Activated CD4-positive, alpha-beta T cell treated with anti-CD3 and anti-CD28 coated beads, Interleukin-2, amount 50 U/mL, for 4 hours (primary cell): Measurements from ENCODE around the gene HYOU1.
"Not testable (repeated sequence)": the region's sequence is repeated elsewhere in the genome, so short reads cannot be mapped to it uniquely, and the experiment has no call there.

Source experiments
- DNase-seq, 2 experiments: peaks; one replicate each; pipeline ENCODE4 v3.0.0-alpha.2; 2020

Gene HYOU1

DNA sequence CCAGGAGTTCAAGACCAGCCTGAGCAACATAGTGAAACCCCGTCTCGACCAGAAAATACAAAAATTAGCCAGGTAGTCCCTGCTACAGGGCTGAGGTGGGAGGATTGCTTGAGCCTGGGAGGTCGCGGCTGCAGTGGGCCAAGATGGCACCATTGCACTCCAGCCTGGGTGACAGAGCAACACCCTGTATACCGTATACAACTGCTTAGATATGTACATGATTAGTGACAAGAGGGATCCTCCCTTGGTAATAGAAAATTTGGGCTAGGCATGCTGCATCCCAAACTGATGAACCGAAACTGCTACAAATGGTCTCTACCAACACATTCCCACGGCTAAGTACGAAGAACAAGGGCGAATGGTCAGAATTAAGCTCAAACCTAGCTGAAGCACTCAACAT, 14.1 kb downstream of the HYOU1 start:
- no peak for DNase-seq

- DNase-seq = no peak
Measured at GRCh38 chr11:119041821-119042514, 15.0 kb downstream of the HYOU1 start.

GRCh38 chr11:119039471-119039870, 17.5 kb downstream of the HYOU1 start:
- DNase-seq = not testable (repeated sequence)

DNA sequence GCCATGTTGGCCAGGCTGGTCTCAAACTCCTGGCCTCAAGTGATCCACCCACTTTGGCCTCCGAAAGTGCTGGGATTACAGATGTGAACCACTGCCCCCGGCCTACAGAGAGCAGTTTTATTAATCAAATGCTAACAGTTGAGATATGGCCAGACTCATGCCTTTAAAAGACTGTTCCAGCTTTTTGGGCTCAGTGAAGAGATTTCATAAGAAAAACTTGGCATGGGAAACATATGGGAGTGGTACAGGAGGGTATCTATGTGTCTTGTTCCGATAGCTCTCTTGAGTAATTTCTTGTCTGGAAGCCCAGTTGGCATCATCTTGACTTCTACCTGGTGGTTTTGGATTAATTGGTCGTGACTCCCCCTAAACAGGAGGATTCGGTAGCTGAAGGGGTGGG, 18.1 kb downstream of the HYOU1 start:
- DNase-seq = no peak

DNA sequence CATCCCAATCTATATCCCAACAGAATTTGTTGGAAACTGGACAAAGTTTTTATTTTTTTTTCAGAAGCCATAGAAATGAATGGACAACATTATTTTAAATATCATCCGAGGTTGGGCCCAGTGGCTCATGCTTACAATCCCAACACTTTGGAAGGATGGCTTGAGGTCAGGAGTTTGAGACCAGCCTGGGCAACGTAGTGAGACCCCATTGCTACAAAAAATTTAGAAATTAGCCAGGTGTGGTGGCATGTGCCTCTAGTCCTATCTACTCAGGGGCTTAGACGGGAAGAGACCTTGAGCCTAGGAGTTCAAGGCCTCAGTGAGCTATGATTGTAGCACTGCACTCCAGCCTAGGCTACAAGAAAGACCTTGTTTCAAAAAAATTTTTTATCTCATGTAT, 22.2 kb downstream of the HYOU1 start:
- DNase-seq = no peak

- not testable (repeated sequence) for DNase-seq
Measured at GRCh38 chr11:119033421-119033820, 23.6 kb downstream of the HYOU1 start.

GRCh38 chr11:119031912-119032280, 25.1 kb downstream of the HYOU1 start:
- no peak for DNase-seq

DNA sequence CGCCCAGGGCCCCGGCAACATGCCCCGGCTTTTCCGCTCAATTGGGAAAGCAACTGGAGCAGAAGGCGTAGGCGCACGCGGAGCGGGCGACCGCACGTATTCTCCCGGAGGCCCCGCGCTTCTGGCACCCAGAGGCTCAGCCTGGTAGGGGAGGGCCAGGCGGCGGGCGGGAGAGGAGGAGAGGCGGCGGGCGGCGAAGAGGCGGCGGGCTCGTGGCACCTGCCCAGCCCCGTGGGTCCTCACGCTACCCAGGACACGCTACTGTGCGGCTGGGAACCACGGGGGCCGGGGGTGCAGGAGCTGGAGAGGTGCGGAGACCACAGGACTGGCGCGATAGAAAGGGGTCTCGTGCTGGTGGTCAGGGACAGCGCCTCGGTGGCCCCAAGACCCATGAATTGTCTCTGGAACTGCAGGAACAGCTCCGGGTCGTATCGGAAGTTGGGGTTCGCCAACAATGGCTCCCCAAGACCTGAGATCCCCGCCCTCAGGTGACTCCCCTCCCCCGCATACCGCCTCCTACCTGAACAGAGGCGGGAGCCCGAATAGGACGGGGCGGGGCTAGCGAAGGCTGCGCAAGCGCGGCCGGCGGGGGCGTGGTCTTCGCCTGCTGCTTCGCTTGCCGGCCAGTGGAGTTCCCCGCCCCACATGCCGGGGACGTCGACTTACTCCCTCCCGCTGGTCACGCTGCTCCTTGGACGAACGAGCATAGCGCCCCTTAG, 26.5 kb downstream of the HYOU1 start, which contains the start of gene SLC37A4:
SLC37A4 (minus strand) TSS at position 549 of the 719 bp plus-strand sequence.
- DNase-seq = peak; percentile 97 to 98

DNA sequence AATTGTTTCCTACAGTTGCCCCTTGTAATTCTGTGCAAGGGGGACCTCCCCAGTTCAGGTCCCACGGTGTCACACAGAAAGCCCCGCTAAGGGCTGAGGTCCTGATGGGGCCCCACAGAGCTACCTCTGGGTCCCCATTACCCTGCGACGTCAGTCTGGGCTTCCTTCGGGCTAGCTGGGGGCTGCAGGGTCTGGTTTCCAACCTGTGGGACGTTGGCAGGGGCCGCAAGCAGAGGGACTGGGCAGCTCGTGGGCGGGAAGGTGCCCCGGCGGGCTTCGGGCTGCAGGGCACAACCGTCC, 27.0 kb downstream of the HYOU1 start:
- no peak for DNase-seq

- peak; percentile 41 to 42 for DNase-seq
Measured at GRCh38 chr11:119029340-119030028, 27.5 kb downstream of the HYOU1 start.

GRCh38 chr11:119029069-119029339, 28.0 kb downstream of the HYOU1 start:
- no peak for DNase-seq

DNA sequence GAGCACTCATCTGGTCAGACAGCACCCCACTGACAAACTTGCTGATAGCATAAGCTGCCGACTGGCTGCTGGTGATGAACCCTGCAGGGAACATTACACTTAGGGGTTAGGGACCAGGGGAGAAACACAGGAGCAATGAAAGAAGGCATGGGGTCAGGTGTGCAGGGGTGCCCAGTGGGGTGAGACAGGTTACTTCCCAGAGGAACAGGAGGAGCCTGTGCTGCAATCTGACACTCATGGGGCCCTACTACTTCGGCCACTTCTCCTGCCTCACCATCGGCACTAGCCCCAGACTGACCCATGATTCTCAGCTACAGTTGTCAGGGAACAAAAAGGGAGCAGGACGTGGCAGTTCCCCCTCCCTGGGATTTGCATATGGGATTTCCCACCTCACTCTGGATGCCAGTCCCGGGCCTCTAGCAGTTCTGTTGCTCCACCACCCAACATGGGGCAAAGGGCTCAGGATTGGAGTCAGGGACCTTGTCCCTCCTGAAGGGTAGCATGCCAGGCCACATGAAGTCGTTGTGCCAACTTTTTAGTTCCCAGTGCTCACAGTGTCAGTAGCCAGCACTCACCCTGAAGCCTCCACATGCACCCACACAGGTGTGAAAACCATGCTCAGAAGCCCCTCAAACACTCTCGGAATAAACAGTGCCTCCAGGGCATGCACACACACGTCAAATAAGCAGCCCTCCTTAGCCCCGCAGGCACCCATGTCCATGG, 28.5 kb downstream of the HYOU1 start:
- no peak for DNase-seq

- DNase-seq = no peak
Measured at GRCh38 chr11:119027561-119028345, 29.3 kb downstream of the HYOU1 start.

DNA sequence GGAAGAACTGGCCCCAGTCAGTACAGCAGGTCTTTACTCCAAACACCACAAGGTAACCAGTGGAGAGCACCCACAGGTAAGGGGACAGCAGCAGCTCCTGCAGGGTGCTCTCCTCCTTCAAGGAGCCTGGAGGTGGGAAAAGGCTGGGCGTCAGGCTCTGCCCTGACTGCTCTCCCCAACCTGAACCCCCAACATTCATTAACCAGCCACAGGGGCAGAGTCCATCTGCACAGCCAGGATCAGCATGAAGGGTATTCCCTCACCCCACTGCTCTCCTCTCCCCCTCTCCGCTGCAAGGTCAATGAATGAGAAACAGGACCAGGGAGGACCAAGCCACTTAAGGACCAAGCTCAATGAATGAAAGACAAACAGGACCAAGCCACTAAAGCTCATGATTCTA, 30.0 kb downstream of the HYOU1 start:
- no peak for DNase-seq

GRCh38 chr11:119025978-119026766, 30.8 kb downstream of the HYOU1 start:
- no peak for DNase-seq

GRCh38 chr11:119025541-119025940, 31.5 kb downstream of the HYOU1 start:
- DNase-seq = no peak

DNA sequence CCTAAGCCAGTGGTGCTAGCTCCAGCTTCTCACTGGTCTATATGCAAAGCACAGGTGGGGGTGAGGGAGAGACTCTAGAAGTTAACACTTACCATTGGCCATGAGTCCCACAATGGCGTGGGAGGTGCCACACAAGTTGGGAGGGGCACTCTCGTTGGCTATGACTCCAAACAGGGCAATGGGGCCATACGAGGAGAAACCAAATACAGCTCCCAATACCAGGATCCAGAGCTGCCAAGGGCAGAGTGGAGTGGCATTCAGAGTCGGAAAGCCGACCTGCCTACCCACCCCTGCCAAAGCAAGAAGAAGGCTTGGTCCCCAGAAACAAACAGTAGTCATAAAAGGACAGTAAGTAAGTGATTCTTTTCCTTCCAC, 31.9 kb downstream of the HYOU1 start:
- no peak for DNase-seq

DNA sequence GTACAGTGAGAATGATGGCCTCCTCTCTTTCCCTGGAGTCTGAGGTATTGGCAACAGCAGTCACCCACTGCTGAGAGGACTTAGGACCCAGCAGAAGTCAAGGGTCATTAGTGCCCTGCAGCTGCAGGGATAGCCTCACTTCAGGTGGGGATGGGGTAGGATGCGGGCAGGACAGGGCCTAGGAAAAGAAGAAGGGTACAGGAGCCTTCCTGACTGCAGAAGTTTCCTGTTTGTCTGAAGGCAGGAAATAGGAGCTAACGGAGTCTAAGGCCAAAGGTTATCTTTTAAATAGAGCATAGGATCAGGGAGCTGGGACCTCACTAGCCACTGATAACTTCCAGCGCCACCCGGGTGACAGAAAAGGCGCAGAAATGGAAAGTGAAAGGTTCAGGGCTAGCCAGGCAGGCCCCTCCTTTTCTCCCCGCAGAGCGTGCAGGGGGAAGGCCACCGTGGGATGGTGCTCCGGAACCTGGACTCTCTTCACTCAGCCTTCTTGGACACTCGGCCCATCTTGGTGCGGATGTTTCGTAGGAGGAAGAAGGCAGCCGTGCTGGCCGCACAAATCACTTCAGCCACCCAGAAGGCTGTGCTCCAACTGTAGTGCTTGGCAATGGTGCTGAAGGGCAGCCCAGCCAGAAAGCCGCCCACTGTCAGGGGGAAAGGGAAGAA, 32.4 kb downstream of the HYOU1 start:
- DNase-seq = no peak

- no peak for DNase-seq
Measured at GRCh38 chr11:119023741-119024140, 33.3 kb downstream of the HYOU1 start.

DNA sequence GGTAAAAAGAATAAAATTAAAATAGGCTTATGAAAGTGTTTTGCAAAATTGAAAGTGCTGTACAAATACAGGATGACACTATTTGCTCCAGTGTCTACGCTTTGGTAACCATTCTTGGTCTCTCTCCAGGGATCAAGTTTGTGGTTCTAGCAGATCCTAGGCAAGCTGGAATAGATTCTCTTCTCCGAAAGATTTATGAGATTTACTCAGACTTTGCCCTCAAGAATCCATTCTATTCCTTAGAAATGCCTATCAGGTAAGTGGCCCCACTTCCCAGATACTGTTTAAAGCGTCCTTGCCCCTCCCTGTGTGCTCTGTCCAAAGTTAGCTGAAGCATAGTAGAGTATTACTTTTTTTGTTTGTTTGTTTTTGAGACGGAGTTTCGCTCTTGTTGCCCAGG, 35.4 kb downstream of the HYOU1 start:
- DNase-seq = no peak

DNA sequence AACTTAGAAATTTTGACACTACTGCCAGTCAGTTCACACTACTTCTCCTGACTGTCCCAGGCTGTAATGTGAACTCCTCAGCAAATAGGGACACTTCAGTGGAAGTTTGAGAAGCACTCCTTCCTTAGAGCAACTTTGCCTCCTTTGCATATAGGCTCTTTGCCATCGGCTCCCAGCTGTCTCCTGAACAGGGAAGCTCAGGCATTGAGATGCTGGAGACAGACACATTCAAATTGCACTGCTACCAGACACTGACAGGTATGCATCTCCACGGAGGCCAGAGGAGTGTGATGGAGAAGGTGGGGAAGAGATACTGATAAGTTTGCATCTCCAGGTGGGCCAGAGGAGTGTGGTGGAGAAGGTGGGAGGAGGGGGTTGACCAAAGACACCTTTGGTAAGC, 37.0 kb downstream of the HYOU1 start:
- no peak for DNase-seq
